NCI-H187 (cell line): ENCODE results near the gene OR2S2.
A peak's percentile ranks its signal among the peaks of the same experiment; 100 is the strongest.

Experiments used
- DNase-seq, 2 experiments: peaks; one replicate each; lab custom pipeline; 2025; lab: John Stamatoyannopoulos, UW

Gene OR2S2

DNA sequence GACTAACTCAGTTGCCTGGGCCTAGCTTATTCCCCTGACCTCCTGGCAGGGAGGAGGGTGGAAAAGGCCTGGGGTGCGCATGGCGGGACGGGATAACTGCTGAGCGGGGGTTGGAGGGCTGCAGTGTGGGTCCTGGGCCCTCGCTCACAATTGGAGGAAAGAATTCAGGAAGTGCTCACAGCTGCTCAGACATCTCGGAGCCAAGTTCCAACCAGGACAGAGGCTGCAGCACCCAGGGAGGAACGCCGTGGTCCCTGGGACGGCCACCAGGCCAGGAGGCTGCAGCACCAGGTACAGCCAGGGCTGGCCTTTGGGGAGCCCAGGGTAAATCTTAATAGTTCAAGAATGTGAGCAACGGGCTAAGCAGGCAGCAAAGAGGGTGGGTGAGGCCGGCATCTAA lies 48.7 kb downstream of the OR2S2 start, which contains the start of gene SPAAR:
SPAAR (plus strand) TSS at position 217 of the 400 bp plus-strand sequence. CDS start 974 bp downstream, outside the sequence.
- no peak for DNase-seq

DNA sequence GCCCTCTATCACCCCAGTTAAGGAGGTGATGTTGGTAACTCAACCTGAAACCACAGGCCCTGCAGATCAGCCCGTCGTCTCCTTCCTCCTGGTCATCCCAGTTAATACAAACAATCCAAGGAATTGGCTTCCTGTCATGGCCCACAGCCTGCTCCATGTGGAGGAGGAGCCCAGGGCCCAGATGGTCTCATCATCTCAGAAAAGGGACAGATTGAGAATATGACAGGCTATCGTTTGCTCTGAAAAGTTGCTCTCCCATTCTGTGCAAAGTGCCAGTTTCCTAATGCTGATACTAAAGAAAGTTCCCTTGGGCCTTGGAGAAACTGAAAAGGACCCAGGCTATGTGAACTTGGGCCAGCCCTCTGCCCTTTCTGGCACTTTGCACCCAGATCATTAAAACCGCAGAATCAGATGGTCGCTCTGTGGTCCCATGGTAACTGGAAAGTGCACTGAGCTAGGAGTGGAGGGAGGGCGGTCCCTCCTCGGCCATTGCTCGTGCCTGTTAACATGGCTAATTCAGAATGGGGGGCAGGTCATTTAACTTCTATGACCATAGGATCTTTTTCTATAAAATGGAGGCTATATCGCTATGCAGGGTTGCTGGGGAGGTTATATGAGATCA lies 49.3 kb downstream of the OR2S2 start:
- DNase-seq, result no peak

DNA sequence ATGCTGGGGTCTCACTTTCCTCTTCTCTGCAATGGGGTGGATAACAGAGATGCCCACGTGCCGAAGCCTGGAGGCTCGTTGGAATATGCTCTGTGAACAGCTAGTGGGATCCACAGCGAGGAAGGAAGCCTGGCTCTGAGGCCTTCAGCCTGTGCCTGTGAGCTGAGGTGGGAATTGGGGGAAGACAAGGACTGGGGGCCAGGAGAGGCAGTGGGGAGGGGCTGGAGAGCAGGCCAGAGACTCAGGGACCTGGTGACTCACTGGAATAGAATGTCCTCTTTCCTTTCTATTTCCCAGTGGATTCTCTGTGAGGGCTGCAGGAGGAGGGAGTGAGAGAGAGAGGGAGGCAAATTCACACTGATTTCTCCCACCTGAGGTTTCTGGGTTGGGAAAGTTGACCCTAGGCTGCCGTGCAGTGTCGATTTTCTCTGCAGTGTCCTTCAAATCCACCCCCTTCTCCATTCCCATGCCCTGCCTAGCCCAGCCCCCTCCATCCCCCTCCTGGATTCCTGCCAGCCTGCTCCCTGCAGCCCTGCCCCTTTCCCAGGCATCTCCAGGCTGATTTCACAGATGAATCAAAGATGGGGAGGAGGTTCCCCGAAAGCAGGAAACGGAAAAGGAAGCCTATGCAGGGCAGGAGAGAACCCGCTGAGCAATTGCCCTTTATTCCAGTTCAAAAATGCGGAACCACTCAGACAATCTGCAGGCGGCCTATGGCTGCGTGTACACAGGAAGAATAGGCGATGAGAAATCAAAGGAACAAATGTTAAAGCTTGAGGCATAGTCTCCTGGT lies 50.0 kb downstream of the OR2S2 start:
- DNase-seq, result peak in 1 of 2 experiments; percentile 38
